HepG2 (cell line): Measurements from ENCODE around the gene PEX14. TPM values are rescaled to one million over a fixed set of nuclear protein-coding genes. Genes with fewer than 3 reads are reported as not detected.

Source experiments
- ATAC-seq: fragments of 200-7000 bp; cut with Tn5 transposase; 3 replicates; pipeline ENCODE4 v1.9.1; 2020; ENCODE audit warnings: mild to moderate bottlenecking, moderate library complexity
- BruUV-seq: library from RNA; stranded (reverse); fragments of 400-500 nt; replicated peaks from 2 replicates; lab custom pipeline; 2021; lab: Mats Ljungman, UMichigan
- CTCF ChIA-PET: fragments of 300-600 bp; formaldehyde crosslinking; extraction: SDS; loops from one replicate; lab custom pipeline; 2021; ENCODE audit warnings: low total read pairs, inconsistent platforms, low intra/inter-chr PET ratio; lab: Yijun Ruan, JAX
- POLR2A ChIA-PET: fragments of 350-600 bp; sonication (Branson Sonifier 250); formaldehyde crosslinking; loops from one replicate; lab custom pipeline; 2020; ENCODE audit warnings: antibody characterized with exemption, inconsistent platforms; lab: Yijun Ruan, JAX
- DNase-seq: peaks from one replicate; pipeline ENCODE4 v3.0.0-alpha.2; 2015; ENCODE audit warnings: low spot score
- FAIRE-seq: peaks from 3 replicates; lab custom pipeline; 2011; peaks lifted over from hg19 to GRCh38; lab: Jason Lieb, UNC
- H2AFZ ChIP-seq: one replicate; pipeline ENCODE4 v1.6.1; 2011; ENCODE audit warnings: low read length, inconsistent platforms
- H3K27ac ChIP-seq: fragments of 300-600 bp; 3 replicates; pipeline ENCODE4 v1.8.0; 2011; ENCODE audit warnings: mixed run types, mild to moderate bottlenecking, mixed read lengths, low read length, inconsistent platforms; ENCODE audit not compliant: insufficient read depth; ENCODE audit errors: extremely low read length
- H3K27me3 ChIP-seq, 2 experiments: fragments of 200-600 bp in 1 of 2; 2 replicates in 1 of 2; 3 replicates in 1 of 2; pipeline versions ENCODE4 v1.6.0 to v1.8.0; 2011; ENCODE audit warnings: low read length in 2 of 2, mild to moderate bottlenecking in 2 of 2, moderate library complexity in 2 of 2, inconsistent platforms in 1 of 2; ENCODE audit not compliant: insufficient read depth in 2 of 2, control insufficient read depth in 1 of 2
- H3K36me3 ChIP-seq, 2 experiments: fragments of 200-600 bp in 1 of 2; replicated peaks in 1 of 2; 2 replicates in 1 of 2; 3 replicates in 1 of 2; pipeline versions ENCODE4 v1.5.1 to v1.8.0; 2011; ENCODE audit warnings: low read length in 2 of 2, inconsistent platforms in 1 of 2; ENCODE audit not compliant: insufficient read depth in 2 of 2, control insufficient read depth in 1 of 2
- H3K4me1 ChIP-seq: 2 replicates; pipeline ENCODE4 v1.5.1; 2012; ENCODE audit warnings: low read length, inconsistent platforms; ENCODE audit not compliant: insufficient read depth
- H3K4me2 ChIP-seq: 2 replicates; pipeline ENCODE4 v1.6.0; 2011; ENCODE audit warnings: low read depth, low read length, inconsistent platforms
- H3K4me3 ChIP-seq, 3 experiments: fragments of 200-600 bp in 1 of 3; sonication (generic), shearing (Covaris generic) in 1 of 3; replicated peaks in 1 of 3; 2 replicates each; pipeline ENCODE4 v1.5.1; 2011 to 2016; ENCODE audit warnings: low read length in 3 of 3, inconsistent platforms in 2 of 3, low read depth in 2 of 3, mild to moderate bottlenecking in 2 of 3, control low read depth in 1 of 3, mixed read lengths in 1 of 3; ENCODE audit not compliant: insufficient read depth in 1 of 3
- H3K79me2 ChIP-seq: one replicate; pipeline ENCODE4 v1.6.1; 2011; ENCODE audit warnings: low read length, inconsistent platforms; ENCODE audit not compliant: insufficient read depth
- H3K9ac ChIP-seq: 2 replicates; pipeline ENCODE4 v1.6.0; 2011; ENCODE audit warnings: mild to moderate bottlenecking, low read depth, low read length, inconsistent platforms; ENCODE audit not compliant: insufficient read depth
- H3K9me3 ChIP-seq: 2 replicates; pipeline ENCODE4 v1.5.1; 2012; ENCODE audit warnings: mild to moderate bottlenecking, low read length
- H4K20me1 ChIP-seq: 2 replicates; pipeline ENCODE4 v1.6.0; 2011; ENCODE audit warnings: inconsistent platforms, mild to moderate bottlenecking, low read length, moderate library complexity; ENCODE audit not compliant: insufficient read depth
- HNRNPK ChIP-seq: fragments of 200-400 bp; formaldehyde crosslinking; IDR thresholded peaks from 2 replicates; pipeline ENCODE4 v1.6.1; 2018; ENCODE audit warnings: low read length, low read depth, moderate library complexity, mild to moderate bottlenecking; ENCODE audit not compliant: poor library complexity, severe bottlenecking
- KLF11 ChIP-seq: IDR thresholded peaks from 2 replicates; pipeline ENCODE4 v1.6.1; 2016; ENCODE audit warnings: missing compliant biosample characterization
- PHF21A ChIP-seq: sonication (generic); formaldehyde crosslinking; IDR thresholded peaks from 2 replicates; pipeline ENCODE4 v1.5.0; 2020; ENCODE audit warnings: mild to moderate bottlenecking, missing genetic modification reagents
- SMARCC2 ChIP-seq: fragments of 450-650 bp; IDR thresholded peaks from 2 replicates; pipeline ENCODE4 v1.6.1; 2017; ENCODE audit warnings: antibody characterized with exemption, mild to moderate bottlenecking
- SNRNP70 ChIP-seq: fragments of 200-400 bp; formaldehyde crosslinking; IDR thresholded peaks from 2 replicates; pipeline ENCODE4 v1.6.1; 2017; ENCODE audit warnings: mild to moderate bottlenecking, low read depth, low read length, moderate library complexity
- ZNF274 ChIP-seq: sonication (generic); formaldehyde crosslinking; IDR thresholded peaks from 2 replicates; pipeline ENCODE4 v1.5.1; 2020; ENCODE audit warnings: mild to moderate bottlenecking, missing genetic modification reagents
- ZNF549 ChIP-seq: sonication (generic); formaldehyde crosslinking; IDR thresholded peaks from 2 replicates; pipeline ENCODE4 v1.5.0; 2020; ENCODE audit warnings: missing genetic modification reagents
- ZNF7 ChIP-seq: IDR thresholded peaks from 2 replicates; pipeline ENCODE4 v1.6.1; 2016; ENCODE audit warnings: missing biosample characterization, missing genetic modification reagents
- ZNF737 ChIP-seq: sonication (generic); formaldehyde crosslinking; IDR thresholded peaks from 2 replicates; pipeline ENCODE4 v1.5.0; 2020; ENCODE audit warnings: missing genetic modification reagents, mild to moderate bottlenecking, borderline replicate concordance
- WGBS: methylation state at CpG from one replicate; pipeline ENCODE4 v1.1.6; 2017; ENCODE audit warnings: low lambda C conversion rate; 5-methylcytosine and 5-hydroxymethylcytosine counted together
- in situ Hi-C: cut with HindIII; loops from 2 replicates; pipeline ENCODE4 v1.10.0; 2017; ENCODE audit warnings: low pct_unique_long_range_greater_than_20kb; ENCODE audit not compliant: extremely low pct_ligation_motif_present
- intact Hi-C: fragments of 100-400 bp; cut with micrococcal nuclease; formaldehyde crosslinking; loops from one replicate; pipeline ENCODE4 v1.10.0; 2022; ENCODE audit not compliant: unreplicated experiment
- polyA plus RNA-seq, 8 experiments: library from polyadenylated mRNA; depleted of rRNA in 3 of 8; stranded (reverse) in 7 of 8; unstranded in 1 of 8; fragments of >200 nt; fragmentation: Illumina TruSeq in 4 of 8; extraction: Trizol in 4 of 8; gene quantifications; 2 replicates each; pipeline versions ENCODE4 v1.2.1 to v1.2.3, GENCODE V29; 2011 to 2016; ENCODE audit warnings: low read depth in 4 of 8, missing spikeins in 1 of 8, mixed read lengths in 1 of 8; ENCODE audit not compliant: insufficient read depth in 1 of 8
- total RNA-seq, 5 experiments: library from RNA; depleted of rRNA; stranded (reverse); fragments of >200 nt; fragmentation: Illumina TruSeq; extraction: Trizol; gene quantifications; 2 replicates each; pipeline ENCODE4 v1.2.3, GENCODE V29; 2016; ENCODE audit warnings: low read depth in 1 of 5
- TF ChIP-seq, protein P1 (sequence below): sonication (generic); formaldehyde crosslinking; IDR thresholded peaks from 2 replicates; pipeline ENCODE4 v1.4.0; 2020; ENCODE audit warnings: missing genetic modification reagents, borderline replicate concordance
- TF ChIP-seq, protein P2 (sequence below): sonication (generic); formaldehyde crosslinking; IDR thresholded peaks from 2 replicates; pipeline ENCODE4 v1.5.1; 2020; ENCODE audit warnings: missing genetic modification reagents, mild to moderate bottlenecking, borderline replicate concordance
- TF ChIP-seq, protein P3 (sequence below), 2 experiments: sonication (generic) in 1 of 2; formaldehyde crosslinking in 1 of 2; IDR thresholded peaks; 2 replicates each; pipeline versions ENCODE4 v1.5.1 to v1.6.1; 2011 to 2020; ENCODE audit warnings: borderline replicate concordance in 1 of 2, low read depth in 1 of 2, low read length in 1 of 2, mild to moderate bottlenecking in 1 of 2, missing genetic modification reagents in 1 of 2, moderate library complexity in 1 of 2

Gene PEX14
- total and polyA plus RNA-seq, 2 of the 13 experiments (the other 11 are each of a cell fraction or from before 2014, with no cell fraction given) = 6.5 to 9.9 TPM

DNA sequence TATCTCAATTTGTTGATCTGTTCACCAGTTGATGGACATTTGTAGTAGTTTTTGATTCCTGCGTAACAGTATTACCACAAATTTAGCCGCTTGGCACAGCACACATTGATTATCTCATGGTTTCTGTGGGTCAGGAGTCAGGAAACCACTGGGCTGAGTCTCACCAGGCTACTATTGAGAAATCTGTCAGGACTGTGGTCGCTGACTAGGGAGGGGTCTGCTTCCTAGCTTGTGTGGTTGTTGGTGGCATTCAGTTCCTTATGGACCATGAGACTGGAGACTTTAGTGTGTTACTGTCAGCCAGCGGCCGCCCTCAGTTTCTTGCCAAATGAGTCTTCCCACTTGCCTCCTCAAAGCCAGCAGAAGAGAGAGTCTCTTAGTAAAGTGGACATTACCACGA, 9.8 kb downstream of the PEX14 start:
- intact Hi-C loops = no loop called here
- POLR2A ChIA-PET = no interaction called here
- 97% methylated on average over 6 of the region's 6 CpGs for WGBS

More for the DNA sequence above, 9.8 kb downstream of the PEX14 start:
- ATAC-seq = no peak
- peaks cover 37% of the 10 kb centered on the region for H3K79me2 ChIP-seq
- BruUV-seq = no TSS peak
- CTCF ChIA-PET = no interaction called here
- no peak overlapping the region for H3K4me2 ChIP-seq
- DNase-seq = no peak
- H3K36me3 ChIP-seq = no peaks in the 10 kb centered on the region
- TF ChIP-seq SMARCC2 (no peak), PHF21A (CRISPR knock-in tag) (no peak), SNRNP70 (no peak), KLF11 (CRISPR knock-in tag) (no peak), ZNF7 (no peak), ZNF737 (CRISPR knock-in tag) (no peak), HNRNPK (no peak), ZNF549 (CRISPR knock-in tag) (no peak), ZNF274 (CRISPR knock-in tag) (no peak)
- TF ChIP-seq, protein P1, sequence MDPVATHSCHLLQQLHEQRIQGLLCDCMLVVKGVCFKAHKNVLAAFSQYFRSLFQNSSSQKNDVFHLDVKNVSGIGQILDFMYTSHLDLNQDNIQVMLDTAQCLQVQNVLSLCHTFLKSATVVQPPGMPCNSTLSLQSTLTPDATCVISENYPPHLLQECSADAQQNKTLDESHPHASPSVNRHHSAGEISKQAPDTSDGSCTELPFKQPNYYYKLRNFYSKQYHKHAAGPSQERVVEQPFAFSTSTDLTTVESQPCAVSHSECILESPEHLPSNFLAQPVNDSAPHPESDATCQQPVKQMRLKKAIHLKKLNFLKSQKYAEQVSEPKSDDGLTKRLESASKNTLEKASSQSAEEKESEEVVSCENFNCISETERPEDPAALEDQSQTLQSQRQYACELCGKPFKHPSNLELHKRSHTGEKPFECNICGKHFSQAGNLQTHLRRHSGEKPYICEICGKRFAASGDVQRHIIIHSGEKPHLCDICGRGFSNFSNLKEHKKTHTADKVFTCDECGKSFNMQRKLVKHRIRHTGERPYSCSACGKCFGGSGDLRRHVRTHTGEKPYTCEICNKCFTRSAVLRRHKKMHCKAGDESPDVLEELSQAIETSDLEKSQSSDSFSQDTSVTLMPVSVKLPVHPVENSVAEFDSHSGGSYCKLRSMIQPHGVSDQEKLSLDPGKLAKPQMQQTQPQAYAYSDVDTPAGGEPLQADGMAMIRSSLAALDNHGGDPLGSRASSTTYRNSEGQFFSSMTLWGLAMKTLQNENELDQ (CRISPR knock-in tag) = no peak
- TF ChIP-seq, protein P2, sequence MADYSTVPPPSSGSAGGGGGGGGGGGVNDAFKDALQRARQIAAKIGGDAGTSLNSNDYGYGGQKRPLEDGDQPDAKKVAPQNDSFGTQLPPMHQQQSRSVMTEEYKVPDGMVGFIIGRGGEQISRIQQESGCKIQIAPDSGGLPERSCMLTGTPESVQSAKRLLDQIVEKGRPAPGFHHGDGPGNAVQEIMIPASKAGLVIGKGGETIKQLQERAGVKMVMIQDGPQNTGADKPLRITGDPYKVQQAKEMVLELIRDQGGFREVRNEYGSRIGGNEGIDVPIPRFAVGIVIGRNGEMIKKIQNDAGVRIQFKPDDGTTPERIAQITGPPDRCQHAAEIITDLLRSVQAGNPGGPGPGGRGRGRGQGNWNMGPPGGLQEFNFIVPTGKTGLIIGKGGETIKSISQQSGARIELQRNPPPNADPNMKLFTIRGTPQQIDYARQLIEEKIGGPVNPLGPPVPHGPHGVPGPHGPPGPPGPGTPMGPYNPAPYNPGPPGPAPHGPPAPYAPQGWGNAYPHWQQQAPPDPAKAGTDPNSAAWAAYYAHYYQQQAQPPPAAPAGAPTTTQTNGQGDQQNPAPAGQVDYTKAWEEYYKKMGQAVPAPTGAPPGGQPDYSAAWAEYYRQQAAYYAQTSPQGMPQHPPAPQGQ = no peak
- TF ChIP-seq, protein P3, sequence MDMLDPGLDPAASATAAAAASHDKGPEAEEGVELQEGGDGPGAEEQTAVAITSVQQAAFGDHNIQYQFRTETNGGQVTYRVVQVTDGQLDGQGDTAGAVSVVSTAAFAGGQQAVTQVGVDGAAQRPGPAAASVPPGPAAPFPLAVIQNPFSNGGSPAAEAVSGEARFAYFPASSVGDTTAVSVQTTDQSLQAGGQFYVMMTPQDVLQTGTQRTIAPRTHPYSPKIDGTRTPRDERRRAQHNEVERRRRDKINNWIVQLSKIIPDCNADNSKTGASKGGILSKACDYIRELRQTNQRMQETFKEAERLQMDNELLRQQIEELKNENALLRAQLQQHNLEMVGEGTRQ (IDR thresholded peaks at IDR 0.05; ENCODE audit: low read depth, low read length) = no peak
- TF ChIP-seq, protein P3 (CRISPR knock-in tag; IDR thresholded peaks at IDR 0.05; ENCODE audit: borderline replicate concordance) = no peak
- no peaks in the 10 kb centered on the region; the same call in 1 of the 2 replicates for H3K9me3 ChIP-seq
- no peak for FAIRE-seq
- no peak overlapping the region for H3K27ac ChIP-seq
- no peak overlapping the region for H2AFZ ChIP-seq
- H4K20me1 ChIP-seq = peaks cover 12% of the 10 kb centered on the region; the same call in 1 of the 2 replicates
- in situ Hi-C loops = no loop called here
- H3K4me3 ChIP-seq = no peak overlapping the region
- H3K9ac ChIP-seq = no peak overlapping the region
- no peaks in the 10 kb centered on the region for H3K27me3 ChIP-seq
- peaks cover 11% of the 10 kb centered on the region for H3K4me1 ChIP-seq
